Inflammatory macrophage (primary cell): ENCODE results near the gene NAA15.
"Not testable (repeated sequence)": the region's sequence is repeated elsewhere in the genome, so short reads cannot be mapped to it uniquely, and the experiment has no call there.

ENCODE experiments used
- DNase-seq, 2 donors: peaks; one replicate each; pipeline ENCODE4 v3.0.0-alpha.2; 2020 to 2022

NAA15 gene

DNA sequence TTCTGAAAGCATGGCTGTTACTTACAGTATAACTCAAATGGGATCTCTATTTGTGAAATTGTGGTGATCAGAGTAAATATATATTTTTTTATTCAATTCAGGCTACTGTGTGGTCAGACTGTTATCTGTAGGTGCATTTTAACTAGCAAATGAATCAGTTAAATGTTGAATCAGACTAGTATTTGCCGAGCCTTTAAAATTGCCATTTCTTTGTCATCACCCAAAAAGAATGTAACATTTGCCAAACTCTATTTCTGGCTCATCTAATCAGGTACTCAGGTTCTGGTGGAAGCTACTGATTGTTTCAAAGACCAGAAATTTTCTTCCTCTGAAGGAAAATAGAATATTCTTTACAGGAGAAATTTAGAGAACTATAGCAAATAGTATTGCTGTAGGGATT lies 1.8 kb upstream of the NAA15 start:
- no peak for DNase-seq

DNA sequence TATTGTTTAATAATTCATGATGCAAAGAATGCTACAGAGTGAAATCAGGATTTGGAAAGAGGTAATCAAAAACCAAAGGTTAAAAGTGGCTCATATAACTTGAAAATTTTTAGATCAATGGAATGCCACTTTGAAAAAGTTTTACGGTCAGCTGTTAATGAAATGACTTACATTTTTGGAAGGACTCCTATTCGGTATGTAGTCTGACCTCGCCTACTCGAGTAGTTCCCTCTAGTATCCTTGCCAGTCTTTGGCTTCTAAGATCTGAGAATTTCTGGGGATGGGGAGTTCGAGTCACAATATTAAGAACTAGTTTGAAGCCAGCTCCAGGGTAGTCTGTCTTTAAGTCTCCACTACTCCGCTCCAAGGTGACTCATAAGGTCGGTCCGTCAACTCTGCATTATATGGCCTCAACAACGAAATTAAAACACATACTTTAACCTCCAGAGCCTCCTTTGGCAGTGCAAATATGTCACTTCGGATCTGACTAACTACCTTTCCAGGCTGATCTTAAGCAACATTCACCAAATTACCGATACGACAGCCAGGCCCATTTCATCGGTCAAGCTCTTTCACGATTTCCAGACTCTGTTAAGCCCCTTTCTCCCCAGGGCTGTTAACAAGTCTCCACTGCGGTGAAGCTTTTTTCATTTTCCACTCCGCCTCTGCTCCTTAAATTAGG lies 733 bp upstream of the NAA15 start:
- DNase-seq = peak; percentile 15 to 30

DNA sequence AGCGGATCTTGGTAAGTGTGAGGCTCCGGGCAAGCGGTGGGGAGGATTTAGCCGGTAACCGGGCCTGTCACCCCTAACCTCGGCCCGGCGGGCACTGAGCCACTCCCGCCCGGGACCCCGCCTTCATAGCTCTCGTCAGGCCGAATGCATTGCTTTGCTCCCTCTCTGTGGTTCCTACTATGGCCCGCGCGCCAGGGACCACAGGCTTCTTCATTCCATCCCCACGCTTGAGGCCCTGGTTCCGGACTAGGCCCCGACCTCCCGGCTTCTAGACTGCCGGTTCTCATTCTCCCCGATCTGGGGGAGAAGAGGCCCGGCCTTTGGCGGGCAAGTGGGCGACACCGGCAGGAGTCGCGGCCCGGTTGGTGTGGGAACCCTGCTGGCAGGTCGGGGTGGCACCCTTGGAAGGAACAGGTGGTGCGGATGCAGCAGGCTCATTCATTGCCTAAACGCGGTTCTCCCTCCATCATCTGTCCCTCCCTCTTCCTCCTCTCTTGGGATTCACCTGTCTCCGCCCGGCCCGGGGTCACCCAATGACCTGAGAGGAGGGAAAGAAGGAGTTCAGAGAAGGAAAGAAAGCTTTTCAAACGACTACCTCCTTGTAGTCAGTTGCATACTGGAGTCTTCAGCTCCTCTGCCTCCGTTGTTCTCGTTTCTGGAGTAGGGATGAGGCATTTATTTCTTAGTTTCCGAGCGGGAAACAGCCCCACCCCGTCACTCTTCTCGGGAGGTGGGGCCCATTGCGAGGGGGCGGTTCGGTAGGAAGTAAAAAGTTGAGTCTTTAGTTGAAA lies 711 bp downstream of the NAA15 start, which contains the start of gene NDUFC1:
Gene NDUFC1, minus strand, starts transcription at position 657 of the 791 bp plus-strand sequence. CDS start 6,679 bp downstream, outside the sequence.
- peak; percentile 78 to 79 for DNase-seq

DNA sequence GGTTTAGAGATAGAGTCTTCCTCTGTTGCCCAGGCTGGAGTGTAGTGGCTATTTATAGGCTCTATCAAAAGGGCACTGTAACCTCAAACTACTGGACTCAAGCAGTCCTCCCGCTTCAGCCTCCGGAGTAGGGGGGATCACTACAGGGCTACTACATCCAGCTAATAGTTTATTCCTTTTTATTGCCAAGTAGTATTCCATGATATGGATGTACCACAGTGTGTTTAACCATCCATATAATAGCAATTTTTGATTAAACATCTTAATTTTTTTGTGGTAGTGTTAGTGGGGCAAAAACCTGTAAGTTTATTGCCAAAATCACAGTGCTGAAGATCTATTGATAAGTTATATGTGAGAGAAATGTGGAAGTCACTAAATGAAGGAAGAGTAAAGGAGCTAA lies 3.6 kb downstream of the NAA15 start:
- DNase-seq = no peak

DNA sequence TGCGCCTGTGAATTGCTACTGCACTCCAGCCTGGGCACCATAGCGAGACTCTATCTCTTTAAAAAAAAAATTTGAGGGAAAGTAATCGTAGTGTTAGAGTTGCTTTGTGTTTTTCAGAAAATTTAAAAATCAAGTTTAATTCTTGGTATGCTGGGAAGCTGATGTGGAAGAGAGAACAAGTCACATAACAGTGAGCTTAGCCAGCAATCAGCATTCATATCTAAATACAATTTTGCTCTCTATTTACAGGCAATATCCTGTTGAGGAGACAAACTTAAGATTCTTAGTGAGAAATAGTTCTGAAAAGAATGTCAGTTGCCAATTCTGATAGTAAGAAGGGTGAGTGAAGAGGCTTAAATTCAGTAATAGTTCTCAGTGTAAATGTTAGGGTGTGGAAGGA lies 10.6 kb downstream of the NAA15 start:
- DNase-seq = no peak

DNA sequence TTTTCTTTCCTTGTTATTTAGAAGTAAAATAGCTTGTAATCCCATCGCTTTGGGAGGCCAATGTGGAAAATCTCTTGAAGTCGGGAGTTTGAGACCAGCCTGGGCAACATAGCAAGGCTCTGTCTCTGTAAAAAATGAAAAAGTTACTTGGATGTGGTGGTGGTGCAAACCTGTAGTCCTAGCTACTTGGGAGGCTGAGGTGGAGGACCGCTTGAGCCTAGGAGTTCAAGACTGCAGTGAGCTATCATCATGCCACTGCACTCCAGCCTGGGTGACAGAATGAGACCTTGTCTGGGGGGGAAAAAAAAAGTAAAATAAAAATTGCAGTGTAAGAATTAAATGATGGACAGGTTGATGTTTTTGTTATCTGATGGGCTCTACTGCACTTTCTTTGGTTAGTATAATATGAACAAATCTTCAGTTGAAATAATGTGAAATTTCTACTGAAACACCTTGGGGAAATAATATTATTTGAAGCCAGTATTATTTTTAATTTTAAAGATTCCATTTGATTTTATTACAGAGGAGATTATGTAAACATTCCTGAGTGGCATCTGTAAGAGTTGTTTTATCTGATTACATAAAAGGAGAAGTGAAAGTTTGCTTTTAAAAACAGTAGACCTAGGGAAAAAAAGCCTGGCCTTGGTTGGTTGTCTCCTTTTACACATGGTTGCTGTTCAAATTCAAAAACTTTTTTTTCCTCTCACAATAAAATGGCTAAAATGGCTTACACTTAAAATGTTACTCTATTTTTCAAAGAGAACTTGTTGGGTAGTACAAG lies 11.4 kb downstream of the NAA15 start:
- peak; percentile 36 to 52 for DNase-seq

DNA sequence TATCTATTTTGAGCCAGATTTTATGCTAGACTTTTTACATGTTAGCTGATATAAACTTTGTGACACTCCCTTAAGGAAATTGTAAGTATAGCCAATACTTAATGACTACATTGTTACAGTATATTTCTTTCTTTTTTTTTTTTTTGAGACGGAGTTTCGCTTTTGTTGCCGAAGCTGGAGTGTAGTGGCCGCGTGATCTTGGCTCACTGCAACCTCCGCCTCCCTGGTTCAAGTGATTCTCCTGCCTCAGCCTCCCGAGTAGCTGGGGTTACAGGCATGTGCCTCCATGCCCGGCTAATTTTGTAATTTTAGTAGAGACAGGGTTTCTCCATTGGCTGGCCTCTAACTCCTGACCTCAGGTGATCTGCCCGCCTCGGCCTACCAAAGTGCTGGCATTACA lies 12.1 kb downstream of the NAA15 start:
- DNase-seq = not testable (repeated sequence)

DNA sequence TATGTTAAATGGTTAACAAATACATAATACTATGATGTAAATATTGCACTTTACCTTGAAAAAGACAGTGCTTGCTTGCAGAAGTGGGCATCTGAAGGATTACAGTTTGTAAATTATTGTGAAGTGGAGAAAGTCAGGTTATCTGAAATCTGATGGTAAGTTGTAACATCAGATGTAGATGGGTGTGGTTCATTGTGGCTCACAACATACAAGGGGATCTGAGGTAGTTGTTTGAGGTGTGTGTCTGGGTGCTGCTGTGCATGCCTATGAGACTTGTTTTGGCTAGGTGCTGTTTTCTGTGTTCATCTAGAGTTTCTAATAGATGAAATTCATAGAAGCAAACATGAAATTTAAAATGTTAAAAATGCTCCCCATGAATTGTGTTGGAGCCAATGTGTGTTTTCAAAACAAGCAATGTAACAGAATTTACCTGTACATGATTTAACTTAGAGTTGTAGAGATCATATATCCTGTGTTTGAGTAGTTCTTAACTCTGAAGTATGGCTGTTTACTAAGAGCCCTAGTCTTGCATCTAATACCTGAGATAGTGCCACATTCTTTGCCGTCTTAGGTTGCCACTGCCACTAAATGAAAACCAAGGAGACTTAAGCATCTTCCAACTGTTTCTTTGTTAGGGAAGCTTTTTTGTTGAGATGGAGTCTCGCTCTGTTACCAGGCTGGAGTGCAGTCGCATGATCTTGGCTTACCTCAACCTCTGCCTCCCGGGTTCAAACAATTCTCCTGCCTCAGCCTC lies 12.9 kb downstream of the NAA15 start:
- no peak for DNase-seq

DNA sequence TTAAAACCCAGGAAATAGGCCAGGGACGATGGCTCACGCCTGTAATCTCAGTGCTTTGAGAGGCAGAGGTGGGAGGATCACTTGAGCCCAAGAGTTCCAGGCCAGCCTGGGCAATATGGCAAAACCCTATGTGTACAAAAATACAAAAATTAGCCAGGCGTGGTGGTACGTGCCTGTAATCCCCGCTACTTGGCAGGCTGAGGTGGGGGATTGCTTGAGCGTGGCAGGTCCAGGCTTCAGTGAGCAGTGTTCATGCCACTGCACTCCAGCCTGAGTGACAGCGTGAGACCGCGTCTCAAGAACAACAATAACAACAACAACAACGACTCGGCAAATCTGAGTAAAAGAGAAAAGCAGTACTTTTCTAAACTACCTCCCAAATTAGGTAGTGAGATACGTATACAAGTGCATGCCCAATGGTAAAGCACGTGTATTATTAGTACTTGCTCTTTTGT lies 13.9 kb downstream of the NAA15 start:
- no peak for DNase-seq

DNA sequence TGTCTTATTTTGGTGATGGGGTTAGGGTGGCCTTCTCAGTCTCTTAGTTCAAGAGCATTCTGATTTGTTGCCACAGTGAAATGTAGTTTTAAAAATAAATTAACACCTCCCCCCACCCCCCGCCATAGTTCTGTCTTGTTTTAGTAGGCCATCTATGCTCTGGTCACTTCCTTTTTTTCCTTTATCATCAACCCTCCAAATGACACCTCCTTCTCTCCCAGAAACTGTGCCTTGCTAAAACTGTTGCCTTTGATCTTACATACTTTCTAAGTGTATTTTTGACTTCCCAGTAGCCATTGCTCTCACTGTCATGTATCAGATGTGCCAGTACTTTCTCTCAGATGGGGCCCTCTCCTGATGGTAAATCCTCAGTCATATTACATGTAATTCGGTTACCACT lies 15.4 kb downstream of the NAA15 start:
- no peak for DNase-seq

DNA sequence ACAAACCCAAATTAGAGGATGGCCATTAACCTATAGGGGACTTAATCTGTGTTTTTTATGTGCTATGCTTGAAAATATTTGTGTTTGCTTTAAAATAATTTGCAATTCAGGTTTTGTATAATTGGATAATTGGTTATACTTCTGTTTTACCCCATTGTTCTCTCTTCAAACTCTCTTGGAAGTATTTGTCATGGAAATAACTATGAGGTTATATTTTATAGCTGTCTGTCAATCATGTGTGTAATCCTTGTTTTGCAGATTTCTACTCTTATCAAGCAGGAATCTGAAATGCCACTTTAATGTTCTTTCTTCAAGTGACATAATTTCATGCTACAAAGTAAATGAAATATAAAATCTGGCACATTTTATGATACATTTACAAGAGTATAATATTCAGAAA lies 16.3 kb downstream of the NAA15 start:
- no peak for DNase-seq

DNA sequence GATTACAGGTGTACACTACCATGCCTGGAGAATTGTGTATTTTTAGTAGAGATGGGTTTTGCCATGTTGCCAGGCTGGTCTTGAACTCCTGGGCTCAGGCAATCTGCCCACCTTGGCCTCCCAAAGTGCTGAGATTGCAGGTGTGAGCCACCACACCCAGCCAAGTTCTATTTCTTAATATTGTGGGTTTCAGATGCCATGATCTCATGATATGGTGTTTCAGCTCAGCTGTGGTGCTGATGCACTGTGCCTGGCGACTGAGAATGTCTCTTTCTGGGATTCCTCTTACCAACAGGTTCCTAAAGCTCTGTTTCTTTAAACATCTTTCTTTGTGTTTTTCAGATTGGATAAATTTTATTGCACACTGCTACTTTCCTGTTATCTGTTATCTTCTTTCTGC lies 18.3 kb downstream of the NAA15 start:
- peak in 1 of 2 donors; percentile 9 for DNase-seq

DNA sequence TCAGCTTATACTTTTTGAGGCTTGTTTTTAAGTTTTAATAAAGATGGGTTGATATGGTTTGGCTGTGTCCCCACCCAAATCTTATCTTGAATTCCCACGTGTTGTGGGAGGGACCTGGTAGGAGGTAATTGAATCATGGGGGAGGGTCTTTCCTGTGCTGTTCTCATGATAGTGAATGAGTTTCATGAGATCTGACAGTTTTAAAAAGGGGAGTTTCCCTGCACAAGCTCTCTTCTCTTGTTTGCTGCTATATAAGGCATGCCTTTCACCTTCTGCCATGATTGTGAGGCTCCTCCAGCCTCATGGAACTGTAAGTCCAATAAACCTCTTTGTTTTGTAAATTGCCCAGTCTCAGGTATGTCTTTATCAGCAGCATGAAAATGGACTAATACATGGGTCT lies 20.8 kb downstream of the NAA15 start:
- DNase-seq = not testable (repeated sequence)

DNA sequence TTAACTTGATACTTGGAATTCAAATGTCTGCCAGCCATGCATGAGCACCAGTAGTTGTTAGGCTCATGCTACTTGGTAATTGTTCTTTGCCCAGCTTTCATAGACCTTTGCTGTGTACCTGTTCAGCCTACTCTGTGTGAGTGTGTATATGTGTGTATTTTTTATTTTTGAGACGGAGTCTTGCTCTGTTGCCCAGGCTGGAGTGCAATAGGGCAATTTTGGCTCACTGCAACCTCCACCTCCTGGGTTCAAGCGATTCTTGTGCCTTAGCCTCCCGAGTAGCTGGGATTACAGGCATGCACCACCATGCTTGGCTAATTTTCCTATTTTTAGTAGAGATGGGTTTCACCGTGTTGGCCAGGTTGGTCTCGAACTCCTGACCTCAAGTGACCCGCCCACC lies 21.2 kb downstream of the NAA15 start:
- not testable (repeated sequence) for DNase-seq

DNA sequence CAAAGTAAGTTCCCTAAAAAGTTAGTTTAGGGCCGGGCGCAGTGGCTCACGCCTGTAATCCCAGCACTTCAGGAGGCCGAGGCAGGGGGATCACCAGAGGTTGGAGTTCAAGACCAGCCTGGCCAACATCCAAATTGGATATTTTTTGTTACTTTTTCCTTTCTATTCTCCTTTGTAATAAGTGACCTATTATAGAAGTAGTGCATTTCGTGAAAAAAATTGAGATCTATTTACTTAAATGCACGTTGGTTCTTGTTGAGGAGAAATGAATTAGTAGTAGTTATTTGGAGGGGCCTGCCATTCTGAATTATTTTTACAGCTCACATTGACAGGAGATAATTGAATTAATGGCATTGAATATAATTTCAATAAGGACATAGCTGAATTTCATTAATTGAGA lies 23.3 kb downstream of the NAA15 start:
- no peak for DNase-seq

DNA sequence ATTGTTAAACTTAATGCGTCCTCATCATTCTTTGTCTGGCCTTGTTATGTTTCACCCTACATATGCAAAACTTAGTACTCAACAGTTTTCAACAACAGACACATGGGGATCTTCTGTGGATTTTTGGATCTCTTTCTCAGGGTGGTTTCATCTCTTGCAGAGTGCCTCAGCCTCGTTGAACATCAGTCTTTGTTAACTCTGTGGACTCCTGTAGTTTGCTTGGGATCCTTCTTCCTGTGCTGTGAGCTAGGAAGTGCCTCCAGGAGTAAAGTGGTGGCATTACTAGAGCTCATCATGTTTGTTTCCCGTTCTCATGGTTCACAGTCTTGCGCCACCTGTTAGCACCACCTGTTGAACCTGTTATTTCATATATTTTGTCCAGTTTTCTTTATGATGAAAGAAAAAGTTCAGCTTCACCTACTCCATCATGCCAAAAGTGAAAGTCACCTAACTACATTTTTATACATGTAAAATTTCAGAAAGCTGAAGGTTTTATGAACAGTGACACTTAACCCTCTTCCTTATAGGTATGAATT lies 28.4 kb downstream of the NAA15 start:
- DNase-seq = no peak

DNA sequence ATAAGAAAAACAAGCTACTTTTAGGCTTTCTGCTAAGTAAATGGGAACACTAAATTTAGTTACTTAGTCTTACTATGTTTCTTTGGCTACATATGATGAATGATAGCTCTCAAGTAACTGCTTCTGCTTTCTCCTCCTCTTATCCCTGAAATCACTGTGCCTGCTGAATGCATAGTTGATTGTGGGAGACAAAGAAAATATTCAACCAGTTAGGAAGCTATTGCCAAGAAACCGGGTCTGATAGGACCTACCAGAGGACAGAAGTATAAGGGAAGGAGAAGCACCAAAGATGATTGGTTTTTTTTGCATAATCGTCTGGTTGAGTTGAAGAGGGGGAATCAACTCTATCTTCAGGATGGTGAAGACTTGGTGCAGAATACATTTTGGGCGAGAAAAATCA lies 29.0 kb downstream of the NAA15 start:
- DNase-seq = no peak

DNA sequence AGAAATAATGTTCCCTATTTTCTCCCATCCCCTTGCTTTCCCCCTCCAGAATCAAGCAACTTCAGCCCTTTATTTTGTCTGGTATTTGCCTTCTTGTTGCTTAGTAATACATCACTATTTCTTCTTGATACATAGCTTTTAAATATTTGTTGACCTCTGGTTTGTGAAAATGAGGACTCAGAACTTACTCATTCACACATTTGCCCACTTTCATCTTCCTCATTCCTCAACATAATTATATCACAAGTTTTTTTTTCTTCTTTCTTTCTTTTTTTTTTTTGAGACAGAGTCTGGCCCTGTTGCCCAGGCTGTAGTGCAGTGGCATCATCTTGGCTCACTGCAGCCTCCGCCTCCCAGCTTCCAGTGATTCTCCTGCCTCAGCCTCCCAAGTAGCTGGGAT lies 29.9 kb downstream of the NAA15 start:
- no peak for DNase-seq

DNA sequence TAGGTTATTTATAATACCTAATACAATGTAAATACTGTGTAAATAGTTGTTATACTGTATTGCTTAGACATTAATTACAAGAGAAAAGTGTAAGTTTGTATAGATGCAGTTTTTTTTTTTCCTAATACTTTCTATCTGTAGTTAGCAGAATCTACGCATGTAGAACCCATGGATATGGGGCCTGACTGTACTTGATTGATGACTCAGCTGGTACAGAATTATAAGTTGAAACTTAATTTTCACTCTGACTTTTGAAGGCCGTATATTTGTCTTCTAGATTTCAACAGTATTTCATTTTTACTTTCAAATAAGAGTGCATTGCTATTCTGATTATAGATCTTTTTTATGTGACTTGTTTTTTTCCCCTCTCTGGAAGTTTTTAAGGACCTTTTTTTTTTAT lies 31.7 kb downstream of the NAA15 start:
- DNase-seq = no peak

DNA sequence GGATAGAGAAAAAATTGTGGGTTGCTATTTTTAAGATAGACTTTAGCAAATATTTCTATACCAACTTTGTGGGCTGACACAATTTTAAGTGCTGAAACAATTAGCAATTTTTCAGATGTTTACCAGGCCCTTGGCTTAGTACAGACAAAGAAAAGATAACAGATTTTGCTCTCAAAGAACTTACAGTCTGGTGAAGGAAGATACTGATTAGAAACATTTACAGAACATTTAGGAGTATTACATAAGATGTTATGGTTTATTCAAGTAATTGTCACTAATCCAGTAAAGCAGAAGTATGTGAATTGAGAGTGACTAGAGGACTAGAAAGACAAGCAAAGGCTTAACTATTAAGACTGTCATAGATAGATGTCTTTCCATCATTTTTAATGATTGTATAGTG lies 36.3 kb downstream of the NAA15 start:
- peak in 1 of 2 donors; percentile 44 for DNase-seq

DNA sequence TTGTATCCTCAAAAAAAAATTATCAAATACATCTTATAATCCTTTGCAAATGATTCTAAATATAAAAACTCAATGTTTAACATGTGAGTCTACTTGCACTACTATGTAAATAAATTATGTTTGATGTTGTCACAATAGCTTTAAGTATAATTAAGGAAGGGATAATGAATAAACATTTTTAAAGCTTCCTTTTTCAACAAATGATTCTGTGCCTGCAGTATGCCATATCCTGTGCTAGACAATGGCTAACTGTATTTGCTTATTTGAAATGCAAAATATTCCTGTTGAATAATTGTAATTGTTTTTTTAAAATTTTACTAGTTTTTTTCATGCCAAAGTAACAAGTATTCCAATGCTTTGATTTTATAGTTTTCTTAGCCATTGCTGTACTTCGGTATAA lies 60.0 kb downstream of the NAA15 start:
- DNase-seq = no peak

DNA sequence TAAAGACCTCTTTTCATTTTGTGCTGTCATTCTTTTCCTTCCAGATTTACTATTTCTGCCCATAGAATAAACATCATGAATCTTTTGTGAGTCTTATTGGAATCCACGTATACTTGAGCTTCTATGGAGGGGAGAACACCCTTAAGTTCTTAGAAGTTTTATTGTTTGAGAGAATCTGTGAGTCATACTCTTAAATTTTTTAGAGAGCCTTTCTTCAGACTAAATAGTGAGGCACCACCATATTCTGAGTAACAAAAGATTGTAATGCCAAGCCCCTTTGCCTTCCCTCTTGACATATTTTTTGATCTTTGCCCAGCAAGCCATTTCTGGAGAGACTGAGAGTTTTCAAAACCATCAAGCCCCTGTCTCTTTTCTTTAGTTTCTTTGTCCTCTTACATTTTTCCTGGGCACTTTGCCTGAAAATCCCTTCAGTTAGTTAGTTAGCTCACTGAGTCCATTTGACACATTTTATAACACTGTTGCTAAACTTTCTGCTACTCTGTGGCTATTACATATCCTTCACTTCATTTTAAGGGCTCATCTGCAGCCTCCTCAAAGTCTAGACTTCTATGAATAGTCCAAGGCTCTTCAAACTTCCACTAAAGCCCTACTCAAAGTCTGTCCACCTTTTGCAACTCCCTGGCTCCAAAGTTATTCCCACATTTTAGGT lies 66.3 kb downstream of the NAA15 start:
- DNase-seq = no peak
